ENCODE data around the gene RAB7B. TPM values are rescaled to one million over a fixed set of nuclear protein-coding genes. Genes with fewer than 3 reads are reported as not detected.

RAB7B gene
- total RNA-seq, 1 donor from 2014 or later = 11.7 TPM

DNA sequence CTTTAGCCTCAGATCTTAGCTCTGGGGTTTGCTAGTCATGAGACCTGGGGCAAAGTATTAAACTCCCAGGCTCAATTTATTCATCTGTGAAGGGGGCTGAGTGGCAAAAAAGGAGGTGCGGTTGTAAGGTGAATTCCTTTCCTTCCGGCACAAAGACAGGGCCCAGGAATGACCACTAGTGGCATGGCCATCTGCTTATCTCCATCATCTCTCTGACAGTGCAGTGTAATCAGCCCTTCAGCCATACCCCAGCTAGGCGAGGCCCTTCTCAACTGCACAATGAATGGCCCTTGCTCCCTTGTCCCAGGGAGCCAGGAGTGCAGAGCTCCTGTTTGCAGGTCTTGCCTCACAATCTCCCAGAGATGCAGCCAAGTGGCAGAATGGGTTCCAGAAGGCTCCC is 54.3 kb downstream of the RAB7B start:
- DNase-seq (ENCODE audit: low spot score) = no peak

DNA sequence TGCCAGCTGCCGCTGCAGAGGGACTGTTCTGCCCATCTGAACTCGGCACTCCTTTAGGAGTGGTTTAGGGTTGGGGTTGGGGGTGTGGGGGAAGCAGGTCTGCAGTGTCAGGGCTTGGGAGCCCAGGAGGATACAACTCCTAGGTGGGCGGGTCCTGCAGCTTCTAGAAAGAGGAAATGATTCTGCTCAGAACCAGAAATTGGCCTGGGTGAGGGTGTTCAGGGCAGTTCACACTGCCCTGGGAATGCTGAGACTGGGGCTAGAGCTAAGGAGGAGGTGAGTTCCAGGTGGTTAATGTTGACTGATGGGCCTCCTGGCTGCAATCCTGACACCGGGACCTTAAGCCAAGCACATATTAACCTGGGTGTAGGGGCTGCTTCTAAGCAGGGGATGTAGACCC is 55.2 kb downstream of the RAB7B start:
- no peak for DNase-seq (ENCODE audit: low spot score)

DNA sequence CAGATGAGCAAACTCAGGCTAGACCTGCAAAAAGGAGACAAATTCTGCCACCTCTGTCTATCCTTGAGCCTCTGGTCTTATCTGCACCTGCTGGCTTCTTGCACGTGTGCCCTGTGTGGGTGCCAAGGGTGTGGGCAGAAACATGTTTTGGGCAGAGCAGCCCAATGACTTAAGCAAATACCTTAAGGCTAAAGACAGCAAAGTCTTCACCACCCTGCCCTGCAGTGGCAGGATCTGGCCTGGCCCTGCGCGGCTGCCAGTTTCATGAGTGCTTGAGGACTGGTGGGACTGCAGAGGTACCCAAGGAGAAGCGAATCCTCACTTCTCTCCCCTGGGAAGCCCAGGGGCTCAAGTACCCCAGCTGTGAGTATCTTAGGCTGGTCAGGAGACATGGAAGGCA is 56.2 kb downstream of the RAB7B start:
- DNase-seq (ENCODE audit: low spot score) = peak; percentile 52

DNA sequence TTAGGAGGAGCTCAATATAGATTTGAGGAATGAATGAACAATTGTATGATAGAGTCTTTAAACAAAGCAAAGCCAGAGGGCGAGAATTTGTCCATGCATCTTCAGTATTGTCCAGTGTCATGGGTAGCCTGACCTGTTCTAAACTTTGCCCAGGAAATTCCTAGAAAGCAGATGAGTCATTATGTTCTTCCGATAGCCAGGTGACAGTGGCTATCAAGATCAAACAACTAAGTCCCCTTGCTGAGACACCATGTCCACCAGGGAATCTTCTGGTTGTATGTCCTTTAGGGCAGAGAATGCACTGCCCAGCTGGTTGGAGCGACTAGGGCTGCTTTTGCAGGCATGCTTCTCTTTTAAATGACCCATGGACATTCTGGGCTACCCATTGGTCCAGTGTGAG is 58.1 kb downstream of the RAB7B start:
- DNase-seq (ENCODE audit: low spot score) = no peak

DNA sequence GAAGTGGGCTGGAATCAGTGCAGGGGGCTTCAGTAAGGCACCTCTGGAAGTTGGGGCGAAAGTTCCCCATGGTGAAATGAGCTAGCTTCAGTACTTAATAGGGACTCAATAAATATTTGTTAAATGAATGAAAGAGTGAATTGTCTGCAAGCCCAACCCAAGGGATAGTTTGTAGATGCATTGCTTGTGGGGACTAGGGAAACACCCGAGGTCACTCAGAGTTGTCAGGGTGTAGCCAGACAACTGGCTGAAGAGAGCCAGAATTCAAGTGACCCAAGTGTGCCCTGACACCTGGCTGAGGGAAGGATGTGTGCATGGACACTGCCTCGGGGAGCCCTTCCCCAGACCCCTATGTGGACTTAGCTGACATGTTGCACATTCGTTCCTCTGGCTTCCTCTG is 58.7 kb downstream of the RAB7B start:
- no peak for DNase-seq (ENCODE audit: low spot score)

DNA sequence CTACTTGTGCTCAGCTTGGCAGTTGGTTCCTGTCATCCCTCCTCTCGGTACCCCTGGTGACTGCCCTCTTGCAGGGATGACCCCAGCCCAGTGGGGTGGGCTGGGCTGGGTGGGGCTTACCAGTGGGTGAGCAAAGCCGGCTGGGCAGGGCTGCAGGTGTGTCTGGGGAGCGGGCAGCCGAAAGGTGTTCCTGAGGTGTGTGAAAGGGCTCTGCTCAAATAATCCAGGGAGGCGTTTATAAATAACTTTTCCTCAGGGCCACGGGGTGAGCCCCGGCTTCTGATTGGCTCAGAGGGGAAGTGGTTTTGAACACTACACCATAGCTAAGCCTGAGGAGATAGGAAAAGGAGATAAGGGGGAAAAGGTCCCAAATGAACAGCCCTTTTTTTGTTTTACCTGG is 60.0 kb downstream of the RAB7B start, which contains the start of gene SLC26A9:
TSS of gene SLC26A9 (minus strand) at position 212 of the 400 bp plus-strand sequence. CDS start 7,636 bp downstream, outside the sequence.
- DNase-seq (ENCODE audit: low spot score) = no peak

DNA sequence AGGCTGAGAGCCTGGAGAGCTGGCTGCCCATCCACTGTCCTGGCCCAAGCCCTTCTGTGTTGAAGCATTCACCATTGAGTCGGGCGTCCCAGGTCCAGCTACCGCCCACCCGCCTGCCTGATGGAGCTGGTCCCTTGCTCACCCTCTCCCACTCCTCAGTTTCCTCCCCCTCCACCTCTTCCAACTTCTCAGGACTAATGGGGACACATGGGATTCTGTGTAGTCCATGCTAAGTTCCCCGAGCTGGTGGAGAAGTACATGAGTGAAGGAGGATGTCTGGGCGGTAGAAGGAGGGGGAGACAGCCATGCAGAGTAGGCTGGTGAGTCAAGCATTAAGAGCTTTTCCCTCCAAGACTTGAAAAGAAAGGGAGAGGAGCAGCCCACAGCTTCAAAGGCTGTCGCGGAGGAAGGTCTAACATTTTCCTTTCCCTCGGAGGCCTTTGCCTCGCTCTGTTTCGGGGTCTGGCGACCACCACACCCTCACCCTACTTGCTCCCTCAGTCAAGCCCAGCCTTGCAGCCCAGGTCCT is 60.5 kb downstream of the RAB7B start:
- DNase-seq (ENCODE audit: low spot score) = no peak

DNA sequence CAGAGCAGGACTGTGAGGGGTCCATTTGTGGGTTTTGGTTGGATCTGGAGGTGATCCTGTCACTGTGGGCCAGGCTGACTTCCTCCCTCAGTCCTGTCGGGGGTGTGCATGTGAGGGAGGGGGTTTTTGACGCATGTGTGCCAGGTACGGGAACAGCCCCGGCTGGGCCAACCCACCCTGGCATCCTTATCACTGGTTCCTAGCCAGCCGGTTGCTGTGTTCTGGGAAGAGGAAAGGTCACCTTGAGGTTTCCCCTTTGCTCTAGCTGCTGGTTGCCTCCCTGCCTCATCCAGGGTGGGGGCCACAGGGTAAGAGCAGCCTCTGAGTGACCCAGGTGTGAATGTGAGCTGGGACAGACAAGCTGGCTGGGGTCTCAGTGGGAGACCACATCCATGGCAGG is 62.5 kb downstream of the RAB7B start:
- DNase-seq (ENCODE audit: low spot score) = no peak

DNA sequence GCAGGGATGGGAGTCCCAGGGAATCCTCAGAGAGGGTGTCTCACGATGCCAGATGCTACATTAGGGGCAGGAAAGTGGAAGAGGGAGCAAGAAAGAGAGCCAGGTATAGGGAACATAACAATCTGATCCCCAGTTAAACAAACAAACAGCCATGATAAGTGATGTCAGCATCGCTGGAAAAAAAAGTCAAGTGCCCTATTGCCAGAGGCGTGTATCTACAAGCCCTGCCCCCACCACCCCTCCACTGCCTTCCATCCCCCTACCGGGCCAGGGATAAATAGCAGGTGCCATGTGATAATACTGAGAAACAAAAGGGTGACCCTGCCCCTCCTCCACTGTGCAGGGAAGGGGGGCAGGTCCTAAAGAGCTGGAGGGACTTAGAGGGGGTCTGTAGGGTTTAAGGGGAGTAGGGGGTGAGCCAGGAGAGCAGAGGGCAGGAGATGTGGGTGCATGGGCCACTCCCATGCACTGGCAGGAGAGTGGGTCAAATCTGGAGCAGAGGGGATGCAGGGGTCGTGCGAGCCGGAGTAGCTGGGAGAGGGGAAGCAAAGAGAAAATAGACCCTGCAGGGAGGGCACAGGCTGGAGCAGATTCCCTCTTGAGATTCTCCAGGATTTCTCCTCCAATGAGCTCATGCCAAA is 63.4 kb downstream of the RAB7B start:
- no peak for DNase-seq (ENCODE audit: low spot score)

DNA sequence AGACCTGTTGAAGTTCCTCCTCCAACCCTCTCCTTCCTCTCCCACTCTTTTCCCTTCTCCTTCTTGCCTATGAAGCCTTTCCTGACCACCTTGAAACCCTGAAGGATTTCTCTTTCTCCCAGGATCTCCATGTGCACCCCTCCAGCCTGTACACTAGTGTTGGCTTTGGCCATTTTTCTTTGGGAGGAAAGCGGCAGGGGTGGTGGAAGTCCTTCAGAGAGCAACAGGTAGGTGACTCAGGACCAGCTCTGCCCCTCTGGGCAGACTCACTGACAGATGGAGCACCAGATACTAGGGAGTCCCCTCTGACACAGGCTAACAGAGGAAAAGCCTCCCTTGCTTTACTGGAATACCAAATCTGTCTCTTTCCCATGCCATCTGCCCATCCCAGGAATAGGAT is 64.5 kb downstream of the RAB7B start:
- no peak for DNase-seq (ENCODE audit: low spot score)

DNA sequence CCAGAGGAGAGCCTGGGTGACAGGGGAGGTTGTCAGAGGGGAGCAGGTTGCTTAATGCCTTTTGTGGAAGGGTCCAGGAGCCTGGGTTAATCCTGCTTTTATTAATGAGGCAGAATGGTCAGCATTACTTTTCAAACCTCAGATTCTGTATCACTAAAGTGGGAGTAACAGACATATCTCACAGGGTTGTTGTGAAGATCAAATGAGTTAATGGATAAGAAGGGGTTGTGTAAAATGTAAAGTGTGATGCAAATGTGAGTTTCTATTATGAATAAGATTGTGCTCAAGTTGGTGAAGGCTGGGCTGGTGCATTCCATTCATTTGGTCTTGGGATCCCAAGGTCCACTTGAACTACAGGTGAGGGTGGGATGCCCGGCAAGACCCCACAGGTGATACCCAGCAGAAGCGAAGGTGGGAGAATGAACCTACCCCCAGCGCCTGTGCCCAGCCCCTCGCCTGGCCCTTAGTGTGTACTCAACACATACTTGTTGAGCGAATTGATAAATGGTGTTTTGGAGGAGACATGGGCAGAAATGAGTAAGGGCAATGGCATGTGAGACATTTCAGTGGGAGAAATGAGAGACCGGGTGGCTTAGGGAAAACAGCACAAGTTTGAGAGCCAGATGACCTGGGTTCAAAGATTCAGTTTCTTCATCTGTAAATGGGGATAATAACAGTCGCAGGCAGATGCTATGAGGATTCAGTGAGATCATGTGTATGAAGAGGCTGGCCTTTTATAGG is 66.2 kb downstream of the RAB7B start:
- DNase-seq (ENCODE audit: low spot score) = no peak

DNA sequence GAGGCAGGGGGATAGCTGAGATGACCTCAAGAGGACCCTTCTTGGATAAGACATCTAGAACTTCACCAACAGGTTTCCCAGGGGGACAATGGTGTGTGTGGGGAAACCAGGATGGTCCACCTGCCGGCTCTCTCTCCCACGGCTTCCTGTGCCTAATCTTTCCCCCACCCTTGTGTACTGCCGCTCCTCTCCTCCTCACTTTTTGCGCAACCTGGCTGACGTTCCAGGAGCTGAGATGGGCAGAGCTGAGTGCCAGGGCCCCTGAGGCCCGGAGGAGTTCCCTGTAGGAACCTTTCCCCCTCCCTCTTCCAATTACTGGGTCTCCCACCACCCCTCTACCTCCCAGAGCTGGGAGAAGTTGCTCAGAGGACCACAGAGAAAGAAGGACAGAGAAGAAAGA is 66.9 kb downstream of the RAB7B start:
- no peak for DNase-seq (ENCODE audit: low spot score)

DNA sequence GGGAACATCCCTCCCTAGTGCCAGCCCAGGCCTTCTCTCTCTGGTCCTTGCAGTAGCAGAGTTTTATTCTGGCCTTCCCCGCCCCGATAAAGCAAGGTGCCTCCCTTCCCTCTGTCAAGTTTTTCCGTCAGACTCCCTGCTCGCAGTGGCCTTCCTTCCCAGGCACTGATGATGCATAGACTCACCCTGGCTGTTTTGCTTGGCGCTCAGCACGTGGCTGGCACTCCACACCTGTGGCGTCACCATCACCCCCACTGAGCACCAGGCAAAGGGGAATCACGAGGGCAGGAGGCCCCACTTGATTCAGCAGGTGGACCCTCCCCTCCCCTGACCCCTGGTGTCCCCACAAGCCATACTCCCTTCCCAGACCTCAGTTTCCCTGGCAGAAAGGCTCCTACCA is 67.3 kb downstream of the RAB7B start:
- DNase-seq (ENCODE audit: low spot score) = no peak

DNA sequence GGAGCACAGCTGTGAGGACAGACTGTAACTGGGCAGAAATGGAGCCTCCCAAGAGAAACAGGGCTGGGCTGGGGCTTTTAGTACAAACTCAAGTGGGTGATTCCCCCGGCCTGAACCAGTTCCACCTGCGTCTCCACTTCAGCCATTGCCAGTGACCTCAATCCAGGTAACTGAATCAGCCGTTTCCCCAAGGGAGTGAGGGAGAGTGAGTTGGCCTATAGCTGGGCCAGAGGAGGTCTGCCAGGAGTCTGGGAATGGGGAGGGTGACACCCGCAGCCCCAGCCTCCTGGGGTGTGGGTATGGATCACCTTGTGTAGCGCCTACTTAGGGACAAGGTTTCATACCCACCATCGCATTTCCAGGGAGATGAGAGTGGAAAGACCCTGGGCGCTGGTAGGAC is 68.4 kb downstream of the RAB7B start:
- DNase-seq (ENCODE audit: low spot score) = peak; percentile 61

DNA sequence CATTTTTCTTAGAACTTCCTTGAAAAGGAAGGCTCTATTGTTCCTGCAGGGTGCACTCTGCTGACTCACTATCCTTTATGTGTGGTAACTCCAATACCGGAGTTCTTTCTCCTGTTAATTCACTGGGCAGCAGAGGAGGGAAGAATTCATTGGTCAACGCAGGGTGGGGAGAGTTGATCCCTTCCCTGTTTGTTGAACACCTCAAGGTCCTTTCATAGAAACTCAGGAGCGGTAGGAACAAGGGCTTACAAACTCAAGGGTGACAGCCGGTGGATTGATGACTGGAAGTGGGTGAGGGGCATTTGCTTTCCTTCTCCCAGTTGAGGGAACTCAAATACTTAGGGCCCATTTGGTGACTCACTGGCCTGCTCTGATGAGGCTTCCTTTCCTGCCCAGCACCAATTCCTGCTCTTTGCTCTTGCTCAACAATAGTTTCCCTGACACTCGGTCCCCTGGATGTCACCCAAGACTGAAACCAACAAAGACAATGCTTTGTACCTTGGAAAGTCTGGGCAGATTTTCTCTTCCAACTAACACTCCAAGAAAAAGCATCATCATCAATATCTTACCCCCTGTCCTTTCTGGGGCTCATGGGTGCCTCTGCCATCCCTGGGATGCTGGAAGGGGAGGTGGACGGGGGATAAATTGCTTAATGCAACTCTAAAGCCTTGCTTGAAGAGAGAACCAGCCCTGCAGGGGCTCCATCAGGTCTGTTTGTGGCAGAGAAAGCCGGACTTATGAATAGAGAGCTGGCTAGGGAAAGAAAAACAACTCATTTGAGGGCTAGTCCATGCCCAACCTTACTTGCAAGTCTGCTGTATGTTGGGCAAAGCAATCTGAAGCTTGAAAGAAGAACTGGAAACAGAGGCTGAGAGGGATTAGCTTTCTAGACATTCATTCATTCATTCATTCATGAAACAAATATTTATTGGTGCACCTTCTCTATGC is 69.2 kb downstream of the RAB7B start:
- DNase-seq (ENCODE audit: low spot score) = no peak

DNA sequence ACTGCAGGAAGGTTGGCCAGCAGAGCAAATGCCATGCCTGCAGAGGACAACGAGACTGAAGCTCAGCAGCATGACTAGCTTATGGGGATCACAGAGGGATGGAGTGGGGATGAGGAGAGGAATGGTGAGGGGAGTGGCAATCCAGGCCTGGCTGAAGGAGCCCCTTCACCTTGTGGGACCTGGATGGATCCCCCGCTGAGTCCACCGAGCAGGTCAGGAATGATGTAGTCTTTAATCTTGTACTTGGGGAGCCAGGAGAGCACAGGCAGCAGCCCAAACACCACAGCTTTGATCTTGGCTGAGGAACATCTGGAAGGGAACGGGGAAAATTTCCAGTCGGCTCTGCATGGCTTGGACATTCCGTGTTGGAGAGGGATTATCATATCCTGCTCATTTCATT is 70.4 kb downstream of the RAB7B start:
- no peak for DNase-seq (ENCODE audit: low spot score)

DNA sequence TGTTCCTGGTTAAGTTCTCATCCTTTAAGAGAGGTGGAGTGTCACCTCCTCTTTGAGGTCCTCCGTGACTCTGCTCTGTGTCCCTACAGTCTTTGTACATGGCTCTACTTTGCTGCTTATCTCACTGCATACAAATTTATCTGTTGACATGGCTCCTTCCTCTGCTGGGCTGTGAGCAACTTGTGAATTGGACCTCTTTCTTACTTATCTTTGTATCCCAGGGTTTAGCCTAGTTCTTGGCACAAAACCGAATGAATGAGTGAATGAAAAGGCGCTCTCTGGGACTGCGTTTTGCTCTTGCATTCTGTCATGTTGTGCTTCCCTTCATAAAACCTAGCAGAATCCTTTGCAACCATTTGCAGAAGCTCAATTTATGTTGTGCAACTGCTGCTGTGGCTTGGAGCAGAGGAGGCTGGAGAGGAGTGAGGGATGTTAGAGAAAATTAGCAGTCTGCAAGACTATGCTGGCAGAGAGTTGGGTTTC is 72.4 kb downstream of the RAB7B start:
- DNase-seq (ENCODE audit: low spot score) = no peak

DNA sequence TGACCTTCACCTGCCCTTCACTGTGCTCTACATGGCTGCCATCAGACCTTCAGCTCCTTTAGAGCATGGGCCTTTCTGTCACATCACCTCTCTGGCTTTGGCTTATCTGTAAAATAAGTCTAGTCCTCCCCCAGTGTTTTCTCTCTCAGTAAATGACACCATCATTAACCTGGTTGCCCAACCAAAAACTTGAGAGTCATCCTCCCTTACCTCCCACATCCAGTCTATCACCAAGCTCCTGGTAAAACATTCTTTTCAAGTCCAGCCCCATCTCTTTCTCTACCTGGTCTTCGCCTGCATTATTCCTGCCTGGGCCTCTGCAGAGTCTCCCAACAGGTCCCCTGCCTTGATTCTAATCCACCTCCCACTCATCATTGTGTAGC is 73.0 kb downstream of the RAB7B start:
- no peak for DNase-seq (ENCODE audit: low spot score)

DNA sequence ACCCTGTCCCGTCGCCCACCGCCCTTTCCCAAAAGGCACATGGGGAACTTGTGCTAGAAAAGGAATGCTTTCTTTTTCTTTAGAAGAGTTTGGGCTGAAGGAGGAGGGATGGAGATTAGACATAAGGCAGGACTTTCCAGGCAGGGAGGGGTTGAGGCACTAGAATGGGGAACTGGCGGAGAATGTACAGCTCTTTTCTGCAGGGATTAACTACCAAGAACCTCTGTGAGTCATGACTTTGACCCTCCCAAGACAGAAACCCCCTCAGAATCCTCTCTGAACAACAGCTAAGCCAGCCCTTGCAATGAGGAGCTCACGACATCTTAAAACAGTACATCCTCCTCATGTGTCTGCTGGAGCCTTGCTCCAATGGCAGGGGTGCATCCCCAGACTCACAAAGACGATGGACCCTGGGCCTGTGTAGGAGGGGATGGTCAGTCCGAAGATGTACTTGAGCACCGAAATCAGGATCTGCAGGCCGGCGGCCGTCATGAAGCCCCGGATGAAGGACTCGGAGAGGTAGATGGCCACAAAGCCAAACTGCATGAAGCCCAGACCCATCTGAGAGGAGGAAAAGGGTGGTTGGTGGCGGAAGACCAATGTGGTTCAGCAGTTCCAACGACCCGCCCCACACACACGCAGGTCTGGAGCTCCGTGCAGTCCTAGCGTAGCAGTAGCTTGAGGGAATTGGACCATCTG is 73.5 kb downstream of the RAB7B start:
- no peak for DNase-seq (ENCODE audit: low spot score)

DNA sequence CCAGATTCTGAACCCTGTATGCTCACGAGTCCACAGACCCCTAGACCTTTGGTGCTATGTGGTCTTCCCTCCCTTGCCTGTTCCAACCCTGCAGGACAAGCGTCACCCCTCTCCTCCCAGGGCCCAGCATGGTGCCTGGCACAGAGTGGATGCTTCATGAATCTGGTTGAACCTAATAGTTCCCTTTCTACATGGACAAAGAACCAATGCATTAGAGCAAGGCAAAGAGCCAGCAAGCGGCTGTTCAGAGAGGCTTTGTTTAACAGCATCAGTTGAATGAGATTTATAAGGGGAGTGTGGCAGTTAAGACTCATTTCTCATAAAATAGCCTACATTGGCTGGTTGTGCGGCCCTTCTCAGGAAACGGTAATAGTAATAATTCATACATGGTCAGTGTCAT is 74.9 kb downstream of the RAB7B start:
- DNase-seq (ENCODE audit: low spot score) = no peak

DNA sequence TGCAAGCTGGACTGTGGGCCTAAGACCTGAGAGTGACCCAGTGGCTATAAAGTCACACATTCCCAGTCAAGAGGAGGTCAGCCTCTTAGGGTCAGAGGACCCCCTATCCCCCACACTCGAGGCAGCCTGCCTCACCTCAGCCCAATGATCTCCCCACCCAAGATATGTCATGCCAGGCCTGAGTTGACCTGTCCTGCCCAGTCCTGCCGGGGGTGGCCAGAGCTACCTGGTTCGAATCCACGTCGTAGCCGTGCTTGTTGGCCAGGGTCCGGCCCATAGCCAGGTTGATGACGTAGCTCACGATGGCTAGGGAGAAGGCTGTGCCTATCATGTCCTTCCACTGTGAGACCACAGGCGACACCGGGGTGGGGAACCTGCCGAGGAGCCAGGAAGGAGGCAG is 75.5 kb downstream of the RAB7B start:
- no peak for DNase-seq (ENCODE audit: low spot score)

DNA sequence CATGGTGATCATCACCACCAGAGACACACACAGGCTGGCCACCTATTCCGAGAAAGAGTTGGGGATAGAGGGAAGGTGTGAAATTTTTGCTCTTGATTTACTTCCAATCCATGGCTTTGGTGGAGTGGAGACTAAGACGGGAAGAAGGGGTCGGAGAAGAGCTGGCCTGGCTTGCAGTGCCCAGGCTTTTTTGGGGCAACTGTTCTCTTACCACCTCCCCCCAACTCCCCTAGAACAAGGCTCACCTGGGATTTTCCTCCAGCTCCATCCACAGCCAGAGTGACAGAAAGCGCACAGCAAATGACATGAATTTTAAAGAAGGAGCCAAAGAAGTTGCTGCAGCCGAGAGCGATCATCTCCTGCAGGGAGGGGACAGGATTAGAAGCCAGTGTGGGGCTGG is 75.9 kb downstream of the RAB7B start:
- DNase-seq (ENCODE audit: low spot score) = no peak
